Hematopoietic multipotent progenitor cell treated with erythropoietin and hydrocortisone succinate and interleukin-3 and kit ligand, for 8 days (in vitro differentiated cells): ENCODE results near the gene FLT1.

Source experiments
- DNase-seq: peaks from one replicate; pipeline ENCODE4 v3.0.0-alpha.2; 2015

FLT1 gene

GRCh38 chr13:28494778-28495537 lies at the start of gene FLT1:
TSS of gene FLT1 (minus strand) at chr13:28495128. CDS start at chr13:28494843, 285 bp downstream.
- DNase-seq = no peak

GRCh38 chr13:28544026-28544425 lies 49.1 kb upstream of the FLT1 start:
- no peak for DNase-seq

- DNase-seq = no peak
Measured at GRCh38 chr13:28542804-28543203, 47.9 kb upstream of the FLT1 start.

GRCh38 chr13:28541966-28542365 lies 47.0 kb upstream of the FLT1 start:
- DNase-seq = no peak

GRCh38 chr13:28540612-28541011 lies 45.7 kb upstream of the FLT1 start:
- DNase-seq = no peak

- no peak for DNase-seq
Measured at GRCh38 chr13:28539625-28540286, 44.8 kb upstream of the FLT1 start.

GRCh38 chr13:28538932-28539331 lies 44.0 kb upstream of the FLT1 start:
- peak; percentile 17 for DNase-seq

GRCh38 chr13:28537171-28537570 lies 42.2 kb upstream of the FLT1 start:
- no peak for DNase-seq

GRCh38 chr13:28536371-28536770 lies 41.4 kb upstream of the FLT1 start:
- no peak for DNase-seq

- DNase-seq = no peak
Measured at GRCh38 chr13:28535734-28536133, 40.8 kb upstream of the FLT1 start.

GRCh38 chr13:28534801-28535200 lies 39.9 kb upstream of the FLT1 start:
- no peak for DNase-seq

- DNase-seq = no peak
Measured at GRCh38 chr13:28534210-28534609, 39.3 kb upstream of the FLT1 start.

- DNase-seq = no peak
Measured at GRCh38 chr13:28533441-28534166, 38.7 kb upstream of the FLT1 start.

GRCh38 chr13:28533125-28533436 lies 38.2 kb upstream of the FLT1 start:
- no peak for DNase-seq

GRCh38 chr13:28532388-28533124 lies 37.6 kb upstream of the FLT1 start:
- peak; percentile 72 for DNase-seq

GRCh38 chr13:28531845-28532387 lies 37.0 kb upstream of the FLT1 start:
- DNase-seq = no peak

GRCh38 chr13:28531077-28531844 lies 36.3 kb upstream of the FLT1 start:
- no peak for DNase-seq

GRCh38 chr13:28530729-28531076 lies 35.8 kb upstream of the FLT1 start:
- peak; percentile 18 for DNase-seq

GRCh38 chr13:28529836-28530235 lies 34.9 kb upstream of the FLT1 start:
- DNase-seq = no peak

- no peak for DNase-seq
Measured at GRCh38 chr13:28528848-28529247, 33.9 kb upstream of the FLT1 start.

GRCh38 chr13:28528388-28528787 lies 33.5 kb upstream of the FLT1 start:
- no peak for DNase-seq

- DNase-seq = no peak
Measured at GRCh38 chr13:28527629-28528028, 32.7 kb upstream of the FLT1 start.
